SK-N-MC (cell line): ENCODE results near the gene CBX4.

Experiments used
- EZH2 ChIP-seq: fragments of 200-600 bp; sonication (generic); IDR thresholded peaks from one replicate; pipeline ENCODE4 v1.6.1; 2017; ENCODE audit warnings: antibody characterized with exemption
- POLR2AphosphoS5 ChIP-seq: IDR thresholded peaks from 2 replicates; pipeline ENCODE4 v1.6.1; 2012; ENCODE audit warnings: mild to moderate bottlenecking, low read depth, low read length, borderline replicate concordance

- TF ChIP-seq EZH2 (no peak), POLR2AphosphoS5 (no peak)
Observed at GRCh38 chr17:79826841-79827578, 12.2 kb downstream of the CBX4 start.
